A549 (cell line): Measurements from ENCODE around the gene TFAM. TPM values are rescaled to one million over a fixed set of nuclear protein-coding genes. Genes with fewer than 3 reads are reported as not detected.

Experiments
- ATAC-seq, 2 experiments: fragments of 200-7000 bp in 1 of 2; fragments of >200 bp in 1 of 2; cut with Nextera tagmentation in 1 of 2; cut with Tn5 transposase in 1 of 2; 3 replicates each; pipeline versions ENCODE4 v1.8.0 to v1.9.1; 2018 to 2020; ENCODE audit warnings: mild to moderate bottlenecking in 1 of 2, moderate library complexity in 1 of 2
- CTCF ChIA-PET: fragments of 300-600 bp; sonication (Branson Sonifier 250); formaldehyde crosslinking; extraction: SDS; loops from one replicate; lab custom pipeline; 2021; ENCODE audit warnings: antibody characterized with exemption, inconsistent platforms; lab: Yijun Ruan, JAX
- POLR2A ChIA-PET: fragments of 350-600 bp; formaldehyde crosslinking; extraction: SDS; loops from one replicate; lab custom pipeline; 2021; ENCODE audit warnings: antibody characterized with exemption, inconsistent platforms; lab: Yijun Ruan, JAX
- DNase-seq, 2 experiments: peaks; one replicate each; pipeline versions ENCODE4 v3.0.0 to v3.0.0-alpha.2; 2011 to 2016; ENCODE audit warnings: low read depth in 1 of 2, low spot score in 1 of 2
- FAIRE-seq: peaks from 2 replicates; lab custom pipeline; 2011; peaks lifted over from hg19 to GRCh38; lab: Jason Lieb, UNC
- H3K27ac ChIP-seq, 2 experiments: fragments of >200 bp; sonication (Bioruptor Twin); formaldehyde crosslinking; 3 replicates each; pipeline ENCODE4 v1.5.1; 2016 to 2017
- H3K4me1 ChIP-seq: fragments of >200 bp; sonication (Bioruptor Twin); formaldehyde crosslinking; 3 replicates; pipeline ENCODE4 v1.6.1; 2016
- H3K4me2 ChIP-seq: fragments of >200 bp; sonication (Bioruptor Twin); formaldehyde crosslinking; 3 replicates; pipeline ENCODE4 v1.6.1; 2016
- H3K4me3 ChIP-seq: fragments of >200 bp; sonication (Bioruptor Twin); formaldehyde crosslinking; 3 replicates; pipeline ENCODE4 v1.5.1; 2016
- H3K9me3 ChIP-seq: fragments of >200 bp; sonication (Bioruptor Twin); formaldehyde crosslinking; 3 replicates; pipeline ENCODE4 v1.6.1; 2016
- BHLHE40 ChIP-seq: IDR thresholded peaks from 2 replicates; pipeline ENCODE4 v1.6.1; 2012; ENCODE audit warnings: low read depth, low read length, inconsistent platforms
- CBX2 ChIP-seq: fragments of 200-600 bp; sonication (generic); IDR thresholded peaks from 2 replicates; pipeline ENCODE4 v1.6.1; 2016; ENCODE audit warnings: low read depth, mild to moderate bottlenecking, borderline replicate concordance
- CHD2 ChIP-seq: fragments of 150-350 bp; IDR thresholded peaks from 2 replicates; pipeline ENCODE4 v1.6.1; 2014; ENCODE audit warnings: low read length; ENCODE audit not compliant: partially characterized antibody
- CHD4 ChIP-seq: fragments of 200-600 bp; sonication (generic); IDR thresholded peaks from 2 replicates; pipeline ENCODE4 v1.6.1; 2016; ENCODE audit warnings: antibody characterized with exemption, mild to moderate bottlenecking, borderline replicate concordance
- EHF ChIP-seq: fragments of 250-450 bp; sonication (Bioruptor Pico); IDR thresholded peaks from 2 replicates; pipeline ENCODE4 v1.5.0; 2020; ENCODE audit warnings: mild to moderate bottlenecking
- EP300 ChIP-seq, 2 experiments: fragments of >200 bp; sonication (Bioruptor Twin); formaldehyde crosslinking; IDR thresholded peaks; 2 replicates in 1 of 2; 3 replicates in 1 of 2; pipeline ENCODE4 v1.6.1; 2016 to 2017
- FOSB ChIP-seq: fragments of 250-450 bp; sonication (Bioruptor Pico); IDR thresholded peaks from 2 replicates; pipeline ENCODE4 v1.5.0; 2020; ENCODE audit warnings: mild to moderate bottlenecking, moderate library complexity
- GATA3 ChIP-seq: IDR thresholded peaks from 2 replicates; pipeline ENCODE4 v1.6.1; 2012; ENCODE audit warnings: borderline replicate concordance
- HDAC2 ChIP-seq: fragments of 200-600 bp; sonication (generic); IDR thresholded peaks from 2 replicates; pipeline ENCODE4 v1.6.1; 2016
- HOXB13 ChIP-seq: fragments of 250-450 bp; sonication (Bioruptor Pico); IDR thresholded peaks from 2 replicates; pipeline ENCODE4 v1.5.0; 2020; ENCODE audit warnings: low read depth, mild to moderate bottlenecking, moderate library complexity
- HOXB5 ChIP-seq: fragments of 250-450 bp; sonication (Bioruptor Pico); IDR thresholded peaks from 2 replicates; pipeline ENCODE4 v1.5.0; 2020; ENCODE audit warnings: mild to moderate bottlenecking, moderate library complexity
- JUN ChIP-seq, 2 experiments: fragments of >200 bp; sonication (Bioruptor Twin); formaldehyde crosslinking; IDR thresholded peaks; 2 replicates in 1 of 2; 3 replicates in 1 of 2; pipeline ENCODE4 v1.6.1; 2016 to 2017
- KDM5A ChIP-seq: fragments of 200-600 bp; sonication (generic); IDR thresholded peaks from 2 replicates; pipeline ENCODE4 v1.6.1; 2016; ENCODE audit warnings: antibody characterized with exemption, mild to moderate bottlenecking
- PHF8 ChIP-seq: fragments of 200-600 bp; sonication (generic); IDR thresholded peaks from 2 replicates; pipeline ENCODE4 v1.6.1; 2016; ENCODE audit warnings: low read depth, mild to moderate bottlenecking, antibody characterized with exemption, moderate library complexity, borderline replicate concordance
- POLR2AphosphoS2 ChIP-seq: conservative IDR thresholded peaks from 2 replicates; pipeline ENCODE4 v1.6.1; 2012; ENCODE audit warnings: low read length, improper control_type of control experiment, inconsistent platforms
- RAD21 ChIP-seq, 2 experiments: fragments of >200 bp in 1 of 2; sonication (Bioruptor Twin) in 1 of 2; formaldehyde crosslinking in 1 of 2; IDR thresholded peaks in 1 of 2; conservative IDR thresholded peaks in 1 of 2; 2 replicates in 1 of 2; 3 replicates in 1 of 2; pipeline ENCODE4 v1.6.1; 2012 to 2018; ENCODE audit warnings: inconsistent platforms in 1 of 2
- RARB ChIP-seq: fragments of 250-450 bp; sonication (Bioruptor Pico); IDR thresholded peaks from 2 replicates; pipeline ENCODE4 v1.8.0; 2021; ENCODE audit warnings: mild to moderate bottlenecking, moderate library complexity
- SMC3 ChIP-seq: fragments of >200 bp; sonication (Bioruptor Twin); formaldehyde crosslinking; IDR thresholded peaks from 3 replicates; pipeline ENCODE4 v1.6.1; 2018; ENCODE audit warnings: inconsistent platforms
- ZFP36 ChIP-seq: fragments of 450-650 bp; IDR thresholded peaks from 2 replicates; pipeline ENCODE4 v1.6.1; 2014; ENCODE audit warnings: borderline replicate concordance; ENCODE audit not compliant: partially characterized antibody
- ZNF302 ChIP-seq: fragments of 250-450 bp; sonication (Bioruptor Pico); IDR thresholded peaks from 2 replicates; pipeline ENCODE4 v1.9.0; 2021; ENCODE audit warnings: inconsistent platforms, mild to moderate bottlenecking, moderate library complexity
- WGBS: methylation state at CpG from one replicate; pipeline ENCODE4 v1.1.6; 2017; ENCODE audit errors: missing lambda C conversion rate; 5-methylcytosine and 5-hydroxymethylcytosine counted together
- polyA plus RNA-seq, 4 experiments: library from polyadenylated mRNA; depleted of rRNA in 3 of 4; stranded (reverse); fragments of >200 nt; fragmentation: RNase III in 1 of 4; extraction: RNeasy Plus Mini Kit Qiagen cat#74134 plus additional on column Dnase treatment in 1 of 4; gene quantifications; 2 replicates in 3 of 4; 3 replicates in 1 of 4; pipeline ENCODE4 v1.2.3, GENCODE V29; 2011 to 2017
- TF ChIP-seq, protein P1 (sequence below): IDR thresholded peaks from 2 replicates; pipeline ENCODE4 v1.6.1; 2012
- TF ChIP-seq, protein P2 (sequence below): fragments of 250-450 bp; sonication (Bioruptor Pico); IDR thresholded peaks from 2 replicates; pipeline ENCODE4 v1.5.0; 2020; ENCODE audit warnings: low read depth, mild to moderate bottlenecking, moderate library complexity
- TF ChIP-seq, protein P3 (sequence below): fragments of >200 bp; sonication (Bioruptor Twin); formaldehyde crosslinking; IDR thresholded peaks from 2 replicates; pipeline ENCODE4 v1.6.1; 2016

Gene TFAM
- polyA plus RNA-seq, 2 of the 4 experiments (the other 2 are of a cell fraction), result 61.2 to 66.9 TPM

DNA sequence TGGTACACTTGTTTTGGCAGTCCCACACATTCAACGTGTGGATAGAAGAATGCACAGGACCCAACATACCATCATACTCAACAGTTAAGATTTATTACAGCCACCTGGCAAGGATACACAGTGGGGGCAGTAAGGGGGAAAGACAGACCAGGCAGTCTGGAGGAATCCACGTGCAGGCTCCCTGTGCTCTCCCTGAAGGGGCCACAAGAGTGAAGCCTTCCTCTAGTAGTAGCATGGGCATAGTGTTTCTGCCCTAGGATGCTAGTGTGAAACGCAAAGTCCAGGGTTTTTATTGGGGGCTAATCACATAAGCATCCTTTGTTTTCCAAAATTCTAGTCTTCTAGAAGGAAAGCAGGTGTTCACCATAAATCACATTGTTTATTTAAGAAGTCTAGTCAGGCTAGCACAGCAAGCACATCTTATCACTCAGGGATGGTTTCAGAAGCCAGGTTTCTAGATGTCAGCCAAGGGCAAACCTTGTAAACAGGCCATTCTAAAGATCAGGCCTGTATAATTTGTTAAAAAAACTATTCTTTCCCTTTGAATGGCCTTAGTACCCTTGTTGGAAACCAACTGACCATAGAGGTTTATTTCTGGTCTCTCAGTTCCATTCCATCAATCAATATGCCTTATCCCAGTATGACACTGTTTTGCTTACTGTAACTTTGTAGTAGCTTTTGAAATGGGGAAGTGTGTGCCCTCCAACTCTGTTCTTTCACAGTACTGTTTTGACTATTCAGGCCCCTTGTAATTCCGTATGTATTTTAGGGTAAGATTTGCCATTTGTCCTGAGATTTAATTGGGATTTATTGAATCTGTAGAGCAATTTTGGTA is 12.4 kb upstream of the TFAM start:
- ATAC-seq, result 0 out of 6 replicates have a peak, but pooled peaks of 1 of the 2 experiments have one; percentile 30
- no peak for DNase-seq
- no peak overlapping the region for H3K4me2 ChIP-seq
- H3K4me1 ChIP-seq, result peaks cover 4% of the 10 kb centered on the region; the same call in 1 of the 3 replicates
- no peak for FAIRE-seq
- TF ChIP-seq PHF8, result no peak
- POLR2A ChIA-PET, result no interaction called here
- no peaks in the 10 kb centered on the region for H3K9me3 ChIP-seq
- 90% methylated on average over 4 of the region's 4 CpGs for WGBS
- H3K4me3 ChIP-seq, result no peak overlapping the region
- CTCF ChIA-PET, result interaction anchor here (1.1 to 1.3 kb wide), 2 partner anchors 12 to 13 kb away, joined by 3 read pairs; no protein-coding TSS in a partner anchor
- H3K27ac ChIP-seq, result no peak overlapping the region

DNA sequence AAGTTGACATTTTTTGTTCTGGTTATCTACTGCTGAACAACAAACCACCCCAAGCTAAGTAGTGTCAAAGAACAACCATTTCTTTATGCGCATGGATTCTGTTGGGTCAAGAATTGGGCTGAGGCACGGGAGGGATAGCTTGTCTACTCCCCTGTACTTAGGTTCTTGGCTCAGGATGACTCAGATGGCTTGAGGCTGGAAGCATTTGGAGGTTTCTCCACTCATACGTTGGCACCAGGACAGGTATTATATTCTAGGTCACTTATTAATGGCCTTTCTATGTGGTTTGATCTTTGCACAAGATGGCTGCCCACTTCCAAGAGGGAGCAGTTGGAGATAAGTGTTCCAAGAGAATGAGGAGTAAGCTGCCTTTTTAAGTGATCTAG is 11.8 kb upstream of the TFAM start:
- ChIA-PET POLR2A (no interaction called here), CTCF (interaction anchor here (1.1 to 1.3 kb wide), 2 partner anchors 11 to 14 kb away, joined by 3 read pairs; no protein-coding TSS in a partner anchor)
- 53% methylated on average over 3 of the region's 3 CpGs for WGBS
- H3K4me1 ChIP-seq, result peaks cover 4% of the 10 kb centered on the region; the same call in 1 of the 3 replicates
- FAIRE-seq (no peak), DNase-seq (peak in 1 of 2 experiments; percentile 16)
- no peaks in the 10 kb centered on the region for H3K9me3 ChIP-seq
- no peak overlapping the region for H3K4me2 ChIP-seq
- no peak overlapping the region for H3K27ac ChIP-seq
- TF ChIP-seq, protein P1, sequence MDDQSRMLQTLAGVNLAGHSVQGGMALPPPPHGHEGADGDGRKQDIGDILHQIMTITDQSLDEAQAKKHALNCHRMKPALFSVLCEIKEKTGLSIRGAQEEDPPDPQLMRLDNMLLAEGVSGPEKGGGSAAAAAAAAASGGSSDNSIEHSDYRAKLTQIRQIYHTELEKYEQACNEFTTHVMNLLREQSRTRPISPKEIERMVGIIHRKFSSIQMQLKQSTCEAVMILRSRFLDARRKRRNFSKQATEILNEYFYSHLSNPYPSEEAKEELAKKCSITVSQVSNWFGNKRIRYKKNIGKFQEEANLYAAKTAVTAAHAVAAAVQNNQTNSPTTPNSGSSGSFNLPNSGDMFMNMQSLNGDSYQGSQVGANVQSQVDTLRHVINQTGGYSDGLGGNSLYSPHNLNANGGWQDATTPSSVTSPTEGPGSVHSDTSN, result no peak
- TF ChIP-seq RAD21 (conservative IDR thresholded peaks at IDR 0.05 in 1 of 2, IDR thresholded peaks at IDR 0.05 in 1 of 2) (no peak), HOXB5 (CRISPR knock-in tag) (no peak), CHD4 (no peak), GATA3 (no peak), PHF8 (no peak), CHD2 (no peak), BHLHE40 (no peak), FOSB (CRISPR knock-in tag) (no peak), EHF (CRISPR knock-in tag) (no peak), POLR2AphosphoS2 (no peak), HOXB13 (no peak)
- TF ChIP-seq, protein P2, sequence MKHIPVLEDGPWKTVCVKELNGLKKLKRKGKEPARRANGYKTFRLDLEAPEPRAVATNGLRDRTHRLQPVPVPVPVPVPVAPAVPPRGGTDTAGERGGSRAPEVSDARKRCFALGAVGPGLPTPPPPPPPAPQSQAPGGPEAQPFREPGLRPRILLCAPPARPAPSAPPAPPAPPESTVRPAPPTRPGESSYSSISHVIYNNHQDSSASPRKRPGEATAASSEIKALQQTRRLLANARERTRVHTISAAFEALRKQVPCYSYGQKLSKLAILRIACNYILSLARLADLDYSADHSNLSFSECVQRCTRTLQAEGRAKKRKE (CRISPR knock-in tag), result no peak
- TF ChIP-seq, protein P3, sequence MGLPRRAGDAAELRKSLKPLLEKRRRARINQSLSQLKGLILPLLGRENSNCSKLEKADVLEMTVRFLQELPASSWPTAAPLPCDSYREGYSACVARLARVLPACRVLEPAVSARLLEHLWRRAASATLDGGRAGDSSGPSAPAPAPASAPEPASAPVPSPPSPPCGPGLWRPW, result no peak
- TF ChIP-seq, all 56 proteins: peak for 0
- H3K4me3 ChIP-seq, result no peak overlapping the region
- ATAC-seq, result peak; percentile 33 to 50; a peak in 2 of 6 replicates

DNA sequence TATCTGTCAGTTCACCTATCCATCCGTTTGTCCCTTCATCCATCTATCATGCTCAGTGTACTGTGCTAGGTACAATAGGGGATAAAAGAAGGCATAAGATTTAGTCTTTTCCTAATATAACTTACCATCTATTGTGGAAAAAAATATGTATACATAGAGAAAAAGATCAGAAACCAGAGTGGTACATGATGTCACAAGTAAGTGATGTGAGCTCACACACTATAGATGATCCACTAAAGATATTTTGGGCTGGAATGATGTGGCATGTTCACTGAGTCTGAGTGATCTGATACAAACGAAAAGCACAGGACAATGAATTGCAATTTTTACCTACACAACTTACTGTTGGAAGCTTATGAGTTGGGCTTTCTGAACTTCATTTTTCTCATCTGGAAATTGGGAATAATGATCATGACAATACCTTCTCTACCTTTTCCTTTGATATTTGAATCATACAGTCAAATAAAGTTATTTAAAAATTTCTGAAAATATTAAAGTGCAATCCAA is 2.7 kb upstream of the TFAM start:
- WGBS, result 62% methylated on average over 2 of the region's 2 CpGs
- TF ChIP-seq, protein P1, result no peak
- no peak for TF ChIP-seq GATA3
- TF ChIP-seq HDAC2, result no peak
- TF ChIP-seq, protein P2 (CRISPR knock-in tag), result no peak
- TF ChIP-seq KDM5A, result no peak
- no peak for TF ChIP-seq FOSB (CRISPR knock-in tag)
- no peak for TF ChIP-seq CBX2
- no peak for TF ChIP-seq JUN (IDR thresholded peaks at IDR 0.05)
- no peak for TF ChIP-seq RARB (CRISPR knock-in tag)
- TF ChIP-seq EP300 (IDR thresholded peaks at IDR 0.05), result no peak
- TF ChIP-seq BHLHE40, result no peak
- TF ChIP-seq ZNF302 (CRISPR knock-in tag), result no peak
- TF ChIP-seq SMC3, result no peak
- no peak for TF ChIP-seq ZFP36
- TF ChIP-seq CHD2, result no peak
- TF ChIP-seq HOXB5 (CRISPR knock-in tag), result no peak
- TF ChIP-seq HOXB13, result no peak
- TF ChIP-seq, all 56 proteins: peak for 0
- POLR2A ChIA-PET, result interaction anchor here (1.0 kb wide), 1 partner anchor 17 kb away, joined by 3 read pairs; no protein-coding TSS in a partner anchor
- no peak overlapping the region for H3K4me2 ChIP-seq
- no peak for ATAC-seq
- FAIRE-seq, result no peak
- no peak overlapping the region for H3K4me3 ChIP-seq
- no peaks in the 10 kb centered on the region for H3K9me3 ChIP-seq
- no peak for DNase-seq
- CTCF ChIA-PET, result interaction anchor here (1.9 kb wide), 1 partner anchor 83 kb away, joined by 7 read pairs; no protein-coding TSS in a partner anchor
- H3K4me1 ChIP-seq, result peaks cover 13% of the 10 kb centered on the region; the same call in 2 of the 3 replicates
- no peak overlapping the region for H3K27ac ChIP-seq
